GM21367 (cell line): ENCODE results near the gene ZNF236.
A peak's percentile ranks its signal among the peaks of the same experiment; 100 is the strongest.

Experiments
- ATAC-seq: cut with Tn5 transposase; IDR thresholded peaks from one replicate; pipeline ENCODE4 v1.9.1; 2021; ENCODE audit not compliant: unreplicated experiment

ZNF236 gene

GRCh38 chr18:76905821-76906220 lies 83.5 kb downstream of the ZNF236 start:
- ATAC-seq: no peak

- ATAC-seq: no peak
Observed at GRCh38 chr18:76908277-76908676, 85.9 kb downstream of the ZNF236 start.

- no peak for ATAC-seq
Observed at GRCh38 chr18:76909439-76909838, 87.1 kb downstream of the ZNF236 start.

GRCh38 chr18:76911440-76911839 lies 89.1 kb downstream of the ZNF236 start:
- ATAC-seq: no peak

- ATAC-seq: no peak
Observed at GRCh38 chr18:76913583-76913982, 91.2 kb downstream of the ZNF236 start.

- no peak for ATAC-seq
Observed at GRCh38 chr18:76914314-76914713, 92.0 kb downstream of the ZNF236 start.

GRCh38 chr18:76914796-76915195 lies 92.4 kb downstream of the ZNF236 start:
- no peak for ATAC-seq

- ATAC-seq: no peak
Observed at GRCh38 chr18:76915456-76915855, 93.1 kb downstream of the ZNF236 start.

GRCh38 chr18:76920974-76921373 lies 98.6 kb downstream of the ZNF236 start:
- no peak for ATAC-seq

- ATAC-seq: peak; percentile 98
Observed at GRCh38 chr18:76922107-76922506, 99.8 kb downstream of the ZNF236 start.

GRCh38 chr18:76923485-76924085 lies 101.2 kb downstream of the ZNF236 start:
- ATAC-seq: no peak

GRCh38 chr18:76925501-76925900 lies 103.1 kb downstream of the ZNF236 start:
- no peak for ATAC-seq

GRCh38 chr18:76927223-76927725 lies 104.9 kb downstream of the ZNF236 start:
- no peak for ATAC-seq

- ATAC-seq: no peak
Observed at GRCh38 chr18:76928179-76928868, 106.0 kb downstream of the ZNF236 start.

- ATAC-seq: no peak
Observed at GRCh38 chr18:76931171-76931570, 108.8 kb downstream of the ZNF236 start.

- ATAC-seq: no peak
Observed at GRCh38 chr18:76932026-76932819, 109.9 kb downstream of the ZNF236 start.

- no peak for ATAC-seq
Observed at GRCh38 chr18:76935722-76936337, 113.5 kb downstream of the ZNF236 start.

GRCh38 chr18:76936877-76937276 lies 114.5 kb downstream of the ZNF236 start:
- ATAC-seq: no peak

- no peak for ATAC-seq
Observed at GRCh38 chr18:76937597-76937996, 115.2 kb downstream of the ZNF236 start.

- no peak for ATAC-seq
Observed at GRCh38 chr18:76938619-76939018, 116.3 kb downstream of the ZNF236 start.

GRCh38 chr18:76941284-76941683 lies 118.9 kb downstream of the ZNF236 start:
- ATAC-seq: no peak
